ENCODE results near the gene DSCAM. TPM values are rescaled to one million over a fixed set of nuclear protein-coding genes. Genes with fewer than 3 reads are reported as not detected.

The DSCAM gene
- total RNA-seq, 1 donor from 2014 or later, result not detected

GRCh38 chr21:40788635-40789034 lies 58.3 kb downstream of the DSCAM start:
- Histone ChIP-seq H3K4me3 (no peak overlapping the region), H3K4me2 (no peak overlapping the region), H3F3A (ENCODE audit: low read depth) (no peaks in the 10 kb centered on the region), H3K36me3 (no peaks in the 10 kb centered on the region), H3K79me2 (ENCODE audit: low read depth) (no peaks in the 10 kb centered on the region), H3K4me1 (no peaks in the 10 kb centered on the region), H3K27ac (no peak overlapping the region), H2AFZ (replicated peaks) (no peak overlapping the region), H4K20me1 (ENCODE audit: low read depth) (no peaks in the 10 kb centered on the region), H3K27me3 (no peaks in the 10 kb centered on the region), H3K9me3 (ENCODE audit: low read depth) (no peaks in the 10 kb centered on the region), H3K9ac (no peak overlapping the region)
- no peaks in the 10 kb centered on the region for H3K36me3 Mint-ChIP-seq
- H3K4me1 Mint-ChIP-seq, result no peaks in the 10 kb centered on the region
- no peak overlapping the region for H3K4me3 Mint-ChIP-seq
- no peaks in the 10 kb centered on the region for H3K9me3 Mint-ChIP-seq
- DNase-seq (ENCODE audit: low spot score), result no peak
- TF ChIP-seq EZH2 (IDR thresholded peaks at IDR 0.05), result no peak
- no peak for TF ChIP-seq CTCF (IDR thresholded peaks at IDR 0.05)
- TF ChIP-seq EZH2phosphoT487 (IDR thresholded peaks at IDR 0.05), result no peak
- H3K27ac Mint-ChIP-seq, result no peak overlapping the region
- H3K27me3 Mint-ChIP-seq (ENCODE audit: insufficient read depth, low read depth), result peaks cover 2% of the 10 kb centered on the region

GRCh38 chr21:40783404-40783803 lies 63.6 kb downstream of the DSCAM start:
- Mint-ChIP-seq H3K27me3 (ENCODE audit: insufficient read depth, low read depth) (peaks cover 2% of the 10 kb centered on the region), H3K27ac (no peak overlapping the region), H3K4me3 (no peak overlapping the region), H3K4me1 (no peaks in the 10 kb centered on the region), H3K36me3 (no peaks in the 10 kb centered on the region), H3K9me3 (no peaks in the 10 kb centered on the region)
- Histone ChIP-seq H3K27me3 (no peaks in the 10 kb centered on the region), H4K20me1 (ENCODE audit: low read depth) (no peaks in the 10 kb centered on the region), H3K9ac (no peak overlapping the region), H3K4me1 (no peaks in the 10 kb centered on the region), H3K36me3 (no peaks in the 10 kb centered on the region), H3K9me3 (ENCODE audit: low read depth) (no peaks in the 10 kb centered on the region), H3K27ac (no peak overlapping the region), H3F3A (ENCODE audit: low read depth) (no peaks in the 10 kb centered on the region), H3K4me3 (no peak overlapping the region), H2AFZ (replicated peaks) (no peak overlapping the region), H3K4me2 (no peak overlapping the region), H3K79me2 (ENCODE audit: low read depth) (no peaks in the 10 kb centered on the region)
- no peak for TF ChIP-seq CTCF (IDR thresholded peaks at IDR 0.05)
- DNase-seq (ENCODE audit: low spot score), result no peak

GRCh38 chr21:40770435-40771055 lies 76.4 kb downstream of the DSCAM start:
- H3K79me2 ChIP-seq (ENCODE audit: low read depth), result no peaks in the 10 kb centered on the region
- no peak for DNase-seq (ENCODE audit: low spot score)
- TF ChIP-seq EZH2phosphoT487 (IDR thresholded peaks at IDR 0.05), result no peak
- no peak for TF ChIP-seq CTCF (IDR thresholded peaks at IDR 0.05)
- no peak for TF ChIP-seq EZH2 (IDR thresholded peaks at IDR 0.05)
- Mint-ChIP-seq H3K9me3 (no peaks in the 10 kb centered on the region), H3K36me3 (no peaks in the 10 kb centered on the region), H3K4me1 (no peaks in the 10 kb centered on the region), H3K27ac (no peak overlapping the region), H3K4me3 (no peak overlapping the region), H3K27me3 (ENCODE audit: insufficient read depth, low read depth) (peaks cover 4% of the 10 kb centered on the region)
- no peaks in the 10 kb centered on the region for H3K4me1 ChIP-seq
- no peaks in the 10 kb centered on the region for H3K27me3 ChIP-seq
- H3K36me3 ChIP-seq, result no peaks in the 10 kb centered on the region
- H3K9ac ChIP-seq, result no peak overlapping the region
- H3K4me2 ChIP-seq, result no peak overlapping the region
- no peak overlapping the region for H3K4me3 ChIP-seq
- H3K9me3 ChIP-seq (ENCODE audit: low read depth), result no peaks in the 10 kb centered on the region
- no peak overlapping the region for H2AFZ ChIP-seq (replicated peaks)
- no peaks in the 10 kb centered on the region for H4K20me1 ChIP-seq (ENCODE audit: low read depth)
- H3F3A ChIP-seq (ENCODE audit: low read depth), result no peaks in the 10 kb centered on the region
- H3K27ac ChIP-seq, result no peak overlapping the region
